CD4-positive, alpha-beta T cell treated with Interleukin-17A for 4 hours (primary cell): ENCODE data around the gene METAP1D.

Source experiments
- DNase-seq: peaks from one replicate; pipeline ENCODE4 v3.0.0-alpha.2; 2020; ENCODE audit warnings: mixed read lengths

METAP1D gene

GRCh38 chr2:171999161-171999560 lies 592 bp upstream of the METAP1D start:
- DNase-seq = no peak

DNA sequence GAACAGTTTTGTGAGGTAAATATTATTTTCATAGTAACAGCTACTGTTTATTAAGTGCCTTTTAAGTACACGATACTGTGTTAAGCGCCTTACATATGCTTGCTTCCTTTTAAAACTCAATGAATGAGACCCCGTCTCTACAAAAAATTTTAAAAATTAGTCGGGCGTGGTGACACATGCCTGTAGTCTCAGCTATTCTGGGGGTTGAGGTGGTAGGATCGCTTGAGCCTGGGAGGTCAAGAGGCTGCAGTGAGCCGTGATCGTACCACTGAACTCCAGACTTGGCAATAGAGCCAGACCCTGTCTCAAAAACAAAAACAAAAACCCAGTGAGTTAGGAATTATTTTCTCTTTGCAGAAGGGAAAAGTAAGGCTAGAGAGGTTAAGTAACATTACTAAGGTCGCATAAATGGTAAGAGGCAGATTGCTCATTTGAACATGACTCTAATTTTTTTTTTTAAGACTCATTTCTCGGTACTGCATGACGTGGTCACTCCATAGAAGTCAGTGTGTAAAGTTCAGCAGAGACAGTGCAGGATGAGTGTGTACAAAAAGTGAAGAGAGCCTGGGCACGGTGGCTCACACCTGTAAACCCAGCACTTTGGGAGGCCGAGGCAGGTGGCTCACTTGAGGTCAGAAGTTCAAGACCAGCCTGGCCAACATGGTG lies 1.1 kb downstream of the METAP1D start:
- no peak for DNase-seq

DNA sequence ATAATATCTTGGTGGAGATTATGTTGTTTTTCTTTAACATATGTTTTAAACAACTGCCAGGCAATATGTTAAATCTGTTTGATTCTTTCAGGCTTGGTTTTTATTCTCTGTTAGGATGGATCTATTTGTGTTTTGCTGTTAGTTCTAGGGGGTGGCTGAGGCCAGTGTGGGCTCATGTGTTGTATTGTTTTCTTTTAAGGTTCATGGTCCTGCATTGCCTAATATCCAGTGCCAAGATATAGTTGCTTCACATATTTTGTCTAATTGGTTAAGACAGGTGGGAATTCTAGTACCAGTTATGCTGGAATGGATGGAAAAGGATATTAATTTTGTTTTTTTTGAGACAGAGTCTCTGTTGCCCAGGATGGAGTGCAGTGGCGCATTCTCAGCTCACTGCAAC lies 7.6 kb downstream of the METAP1D start:
- DNase-seq = no peak

- no peak for DNase-seq
Observed at GRCh38 chr2:172009823-172010222, 10.1 kb downstream of the METAP1D start.

DNA sequence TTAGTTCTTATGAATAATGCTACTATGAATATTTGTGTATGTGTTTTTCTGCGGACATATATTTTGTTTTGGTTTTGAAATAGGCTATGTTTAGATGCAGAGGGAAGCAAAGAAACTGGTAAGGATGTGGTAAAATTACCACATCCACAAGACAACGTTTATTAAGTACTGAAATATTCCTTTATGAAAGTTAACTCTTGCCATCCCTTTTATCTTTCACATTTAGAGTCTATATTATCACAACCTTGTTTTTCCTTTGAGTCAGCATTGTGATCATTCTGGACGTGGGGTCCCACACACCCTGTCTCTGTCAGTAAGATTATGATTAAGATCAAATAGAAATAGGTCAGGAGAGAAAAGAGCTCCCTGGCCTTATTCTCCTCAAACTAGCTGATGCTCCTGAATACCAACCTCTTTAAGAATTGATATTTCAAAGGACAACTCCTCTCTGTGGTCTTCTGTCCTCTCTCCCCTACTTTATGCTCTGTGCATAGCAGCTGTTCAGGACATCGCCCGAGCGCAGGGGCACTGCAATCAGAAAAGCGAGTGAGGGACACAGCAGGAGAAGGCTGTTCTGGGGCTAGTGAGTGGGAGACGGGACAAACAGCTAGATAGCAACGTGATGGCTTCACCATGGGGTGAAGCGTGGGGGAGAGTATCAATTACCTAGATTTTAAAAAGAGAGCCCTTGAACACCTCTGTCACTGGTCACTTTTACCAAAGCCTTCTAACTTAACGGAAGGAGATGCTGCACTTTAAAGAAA lies 12.2 kb downstream of the METAP1D start:
- no peak for DNase-seq

- no peak for DNase-seq
Observed at GRCh38 chr2:172012677-172013391, 13.1 kb downstream of the METAP1D start.

DNA sequence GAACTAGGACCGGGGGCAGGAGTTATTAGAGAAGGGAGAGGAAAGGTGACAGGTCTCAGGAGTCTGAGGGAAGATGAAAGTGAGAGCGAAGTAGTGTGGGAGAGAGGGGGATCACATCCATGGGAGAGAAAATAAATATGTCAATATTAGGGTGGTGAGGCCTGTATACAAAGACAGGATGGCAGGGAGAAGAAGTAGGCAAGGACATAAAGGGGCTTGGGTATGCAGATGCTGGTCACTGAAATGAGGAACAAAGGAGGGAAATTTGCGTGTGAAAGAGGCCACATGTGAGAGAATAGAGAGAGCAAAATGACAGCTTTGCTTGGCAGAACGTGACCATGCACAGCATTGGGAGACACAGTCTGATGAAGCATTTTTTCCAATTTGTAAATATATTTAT lies 13.6 kb downstream of the METAP1D start:
- DNase-seq = no peak

DNA sequence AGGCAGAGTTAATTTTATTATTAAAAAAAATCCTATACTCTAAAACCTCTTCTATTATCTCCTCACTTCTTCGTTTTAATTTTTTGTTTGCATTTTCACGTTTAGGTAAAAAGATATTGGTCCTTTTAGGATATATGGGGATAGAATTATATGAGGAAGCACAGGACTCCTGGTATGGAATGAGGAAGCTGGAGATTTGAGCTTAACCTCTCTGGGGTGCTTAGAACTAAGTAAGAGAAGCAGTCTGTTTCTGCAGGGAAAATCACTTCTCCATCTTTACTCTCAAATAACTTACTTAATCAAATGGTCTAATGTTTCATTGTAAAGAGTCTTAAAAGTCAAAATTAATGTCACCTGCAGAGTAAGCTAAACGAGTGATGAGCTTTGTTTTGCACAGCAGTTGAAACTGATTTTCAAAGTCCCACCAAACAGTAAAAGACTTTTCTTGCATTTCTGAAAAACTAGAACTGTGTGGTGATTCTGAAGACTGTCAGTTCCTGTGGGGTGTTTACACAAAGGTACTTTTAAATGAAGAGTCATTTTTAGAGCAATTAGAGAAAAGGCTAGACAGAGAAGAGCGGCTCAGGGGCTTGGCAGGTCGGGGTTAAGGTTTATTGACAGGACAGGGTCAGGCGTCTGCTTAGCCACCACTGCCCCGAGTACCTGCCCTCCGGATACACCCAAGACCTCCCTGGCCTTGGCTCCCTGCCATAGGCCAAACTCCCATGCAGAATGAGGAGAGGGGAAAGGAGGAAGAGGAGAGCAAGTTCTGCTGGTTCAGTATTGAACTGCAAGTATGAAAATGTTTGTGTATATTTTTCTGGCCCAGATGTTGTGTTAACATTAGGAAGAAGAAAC lies 21.6 kb downstream of the METAP1D start:
- DNase-seq = no peak

GRCh38 chr2:172021955-172022354 lies 22.2 kb downstream of the METAP1D start:
- DNase-seq = no peak

- DNase-seq = no peak
Observed at GRCh38 chr2:172031536-172031935, 31.8 kb downstream of the METAP1D start.

DNA sequence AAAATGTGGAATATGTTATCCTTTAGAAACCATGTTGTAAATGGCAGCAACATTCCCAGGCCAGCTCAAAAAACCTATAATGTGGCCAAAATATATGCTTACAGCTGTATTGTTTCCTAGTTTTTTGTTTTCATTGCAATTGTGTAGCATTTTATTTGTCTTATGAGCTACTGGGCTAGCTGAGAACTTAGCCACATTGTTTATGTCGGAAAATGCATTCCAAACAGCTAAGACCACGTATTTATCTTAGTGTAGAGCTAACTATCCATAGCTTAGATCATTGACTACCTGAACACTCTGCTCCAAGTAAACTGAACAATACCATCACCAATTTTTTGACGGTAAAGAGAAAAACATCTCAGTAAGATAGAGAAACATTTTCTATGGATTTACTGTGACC lies 38.4 kb downstream of the METAP1D start:
- DNase-seq = no peak

- no peak for DNase-seq
Observed at GRCh38 chr2:172038604-172039003, 38.9 kb downstream of the METAP1D start.

DNA sequence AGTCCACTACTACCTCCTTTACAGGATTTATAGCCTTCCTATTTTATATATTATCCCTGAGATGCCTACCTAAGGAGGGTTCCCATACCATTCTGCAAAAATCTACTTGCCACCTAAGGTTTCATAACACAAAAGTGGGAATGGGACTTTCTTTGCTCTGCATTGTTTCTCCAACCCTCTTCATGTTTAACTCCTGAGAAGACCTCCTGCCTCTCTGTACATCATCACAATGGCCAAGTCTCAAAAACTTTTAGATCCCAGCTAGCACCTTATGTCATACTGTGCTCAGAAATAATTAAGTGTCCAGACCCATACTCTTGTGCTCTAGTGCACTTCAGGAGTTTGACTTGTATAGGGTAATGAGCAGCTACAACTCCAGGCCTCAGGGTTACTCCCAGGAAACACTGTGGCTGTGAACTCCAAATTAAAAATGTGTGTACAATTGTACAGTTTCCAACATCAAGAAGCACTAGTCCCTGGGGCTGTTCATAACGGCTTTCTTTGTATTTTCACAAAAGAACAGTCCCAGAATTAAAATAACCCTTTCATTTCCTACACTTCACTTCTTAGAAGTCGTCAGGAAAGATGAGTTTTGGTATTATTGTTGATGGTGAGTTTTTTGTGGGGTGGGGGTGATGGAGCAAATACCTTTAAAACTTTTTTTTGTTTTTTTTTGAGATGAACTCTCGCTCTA lies 39.4 kb downstream of the METAP1D start:
- no peak for DNase-seq

DNA sequence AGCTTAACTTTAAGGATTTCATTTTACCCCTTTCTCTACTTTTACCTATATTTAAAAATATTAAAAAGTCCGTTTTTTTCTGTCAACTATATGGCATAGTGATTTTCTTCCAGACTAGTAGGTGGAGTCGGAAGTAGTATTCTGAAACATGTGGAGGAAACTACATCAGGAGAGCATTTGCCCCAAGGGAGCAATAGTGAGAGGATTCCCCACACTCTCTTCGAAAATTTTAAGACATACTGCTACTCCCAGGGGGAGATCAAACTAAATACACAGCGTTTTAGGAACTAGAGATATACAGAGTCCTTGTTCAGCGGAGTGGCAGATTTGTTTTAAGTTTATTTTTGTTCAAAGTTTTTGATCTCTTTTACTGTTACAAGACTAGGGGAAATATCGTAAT lies 40.6 kb downstream of the METAP1D start:
- no peak for DNase-seq

GRCh38 chr2:172046080-172046678 lies 46.4 kb downstream of the METAP1D start:
- no peak for DNase-seq

- DNase-seq = no peak
Observed at GRCh38 chr2:172046866-172047565, 47.3 kb downstream of the METAP1D start.

DNA sequence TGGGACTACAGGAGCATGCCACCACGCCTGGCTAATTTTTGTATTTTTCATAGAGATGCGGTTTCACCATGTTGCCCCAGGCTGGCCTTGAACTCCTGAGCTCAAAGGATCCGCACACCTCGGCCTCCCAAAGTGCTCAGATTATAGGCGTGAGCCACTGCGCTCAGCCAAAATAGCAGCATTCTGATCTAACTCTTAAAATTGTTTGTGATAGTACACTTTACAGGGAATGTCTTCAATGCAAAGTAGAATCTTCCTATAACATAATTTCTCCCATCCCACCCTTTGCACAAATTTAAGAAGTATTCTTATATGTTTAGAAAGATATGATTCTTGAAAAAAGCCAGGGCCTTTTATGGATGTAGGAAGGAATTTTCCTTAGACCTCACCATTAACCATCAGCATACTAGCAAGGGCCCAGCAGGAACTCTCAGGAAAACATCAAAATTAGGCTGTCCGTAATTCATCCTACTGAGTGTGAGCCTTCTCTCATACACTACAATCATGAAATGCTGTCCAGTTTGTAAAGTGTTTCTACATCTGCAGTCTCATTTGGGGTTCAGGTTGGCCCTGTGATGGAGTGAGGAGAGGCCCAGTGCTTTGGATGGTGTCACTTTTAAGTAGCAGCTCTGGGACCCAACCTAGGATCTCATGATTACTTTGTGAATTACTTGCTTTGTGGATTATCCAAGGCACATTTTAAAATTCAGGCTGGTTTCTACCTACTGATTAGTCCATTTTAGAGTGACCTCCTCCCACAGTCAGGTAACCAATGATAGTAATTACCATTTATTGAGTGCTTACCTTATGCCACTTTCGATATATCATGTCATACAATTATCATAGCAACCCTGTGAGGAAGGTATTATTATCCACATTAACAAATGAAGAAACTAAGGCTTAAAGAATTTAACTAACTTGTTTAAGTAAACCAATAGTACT lies 48.1 kb downstream of the METAP1D start:
- DNase-seq = no peak

DNA sequence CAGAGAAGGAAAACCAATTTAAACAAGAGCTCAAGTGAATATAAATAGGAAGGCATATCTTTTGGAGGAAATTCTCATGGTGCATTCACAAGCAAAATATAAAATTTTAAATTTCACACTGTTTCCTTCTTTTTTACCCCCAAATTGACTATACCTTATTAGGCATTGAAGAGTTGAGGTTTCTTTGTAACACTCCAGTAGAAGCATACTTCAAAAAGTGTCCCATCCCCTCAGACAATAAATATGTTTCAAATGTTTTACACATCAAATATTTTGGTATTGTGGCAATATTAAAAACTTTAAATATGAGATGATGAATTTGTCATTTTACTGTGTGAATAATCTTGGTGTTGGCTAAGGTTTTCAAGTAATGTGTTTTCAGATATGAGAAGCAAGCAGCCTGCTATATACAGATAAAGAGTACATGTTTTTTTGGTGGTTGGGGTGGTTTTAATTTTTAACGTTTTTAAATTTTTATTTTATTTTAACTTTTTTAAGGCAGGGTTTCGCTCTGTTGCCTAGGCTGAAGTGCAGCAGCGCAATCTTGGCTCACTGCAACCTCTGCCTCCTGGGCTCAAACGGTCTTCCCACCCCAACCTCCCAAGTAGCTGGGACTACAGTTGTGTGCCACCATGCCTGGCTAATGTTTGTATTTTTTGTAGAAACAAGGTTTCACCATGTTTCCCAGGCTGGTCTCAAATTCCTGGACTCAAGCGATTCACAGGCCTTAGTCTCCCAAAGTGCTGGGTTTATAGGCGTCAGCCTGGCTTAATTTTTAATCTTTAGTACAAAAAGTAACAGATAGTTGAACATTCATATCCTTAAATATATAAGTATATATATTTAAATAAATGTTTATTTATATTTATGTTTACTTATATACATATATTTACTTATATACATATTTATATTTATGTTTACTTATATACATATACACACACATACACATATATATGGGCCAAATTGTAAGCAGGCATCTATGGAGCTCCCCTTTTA lies 49.1 kb downstream of the METAP1D start:
- no peak for DNase-seq
